NCI-H2196 (cell line): ENCODE data around the gene KDM3B.
A peak's percentile ranks its signal among the peaks of the same experiment; 100 is the strongest.
"Not testable (repeated sequence)": the region's sequence is repeated elsewhere in the genome, so short reads cannot be mapped to it uniquely, and the experiment has no call there.

Source experiments
- DNase-seq: peaks from one replicate; lab custom pipeline; 2025; ENCODE audit not compliant: unreplicated experiment; lab: John Stamatoyannopoulos, UW

The KDM3B gene

GRCh38 chr5:138386290-138386689, 33.8 kb downstream of the KDM3B start:
- no peak for DNase-seq

- no peak for DNase-seq
These were observed 36.8 kb downstream of the KDM3B start for GRCh38 chr5:138389332-138389731.

- DNase-seq = not testable (repeated sequence)
These were observed 37.4 kb downstream of the KDM3B start for GRCh38 chr5:138389911-138390310.

- no peak for DNase-seq
These were observed 39.4 kb downstream of the KDM3B start for GRCh38 chr5:138391859-138392386.

GRCh38 chr5:138402640-138403039, 50.2 kb downstream of the KDM3B start:
- DNase-seq = no peak

GRCh38 chr5:138408023-138408422, 55.5 kb downstream of the KDM3B start:
- no peak for DNase-seq

- not testable (repeated sequence) for DNase-seq
These were observed 58.6 kb downstream of the KDM3B start for GRCh38 chr5:138410996-138411640.

GRCh38 chr5:138418444-138418843, 66.0 kb downstream of the KDM3B start:
- DNase-seq = no peak

- no peak for DNase-seq
These were observed 72.6 kb downstream of the KDM3B start for GRCh38 chr5:138425079-138425478.

GRCh38 chr5:138435943-138436342, 83.5 kb downstream of the KDM3B start:
- no peak for DNase-seq

- DNase-seq = no peak
These were observed 85.7 kb downstream of the KDM3B start for GRCh38 chr5:138438003-138438723.

GRCh38 chr5:138438724-138439476, 86.4 kb downstream of the KDM3B start, which contains the start of gene REEP2:
Gene REEP2 (plus strand): TSS chr5:138439057. CDS start chr5:138439209, 152 bp downstream.
- peak; percentile 68 for DNase-seq

GRCh38 chr5:138439477-138440158, 87.1 kb downstream of the KDM3B start:
- no peak for DNase-seq

- no peak for DNase-seq
These were observed 87.9 kb downstream of the KDM3B start for GRCh38 chr5:138440159-138441073.

GRCh38 chr5:138441221-138441620, 88.7 kb downstream of the KDM3B start:
- DNase-seq = no peak

- no peak for DNase-seq
These were observed 91.7 kb downstream of the KDM3B start for GRCh38 chr5:138444078-138444773.

- no peak for DNase-seq
These were observed 92.5 kb downstream of the KDM3B start for GRCh38 chr5:138444774-138445546.

GRCh38 chr5:138445547-138446271, 93.2 kb downstream of the KDM3B start:
- DNase-seq = no peak
